Body of pancreas (tissue), 4 donors: Measurements from ENCODE around the gene MUC20.

Experiments
- CTCF ChIP-seq, 7 experiments: fragments of 450-650 bp in 4 of 7; fragments of 200-600 bp in 3 of 7; sonication (generic) in 3 of 7; IDR thresholded peaks; one replicate each; pipeline ENCODE4 v1.5.1; 2016 to 2019; ENCODE audit warnings: antibody characterized with exemption in 7 of 7
- POLR2A ChIP-seq, 3 donors: fragments of 450-650 bp; IDR thresholded peaks; one replicate each; pipeline ENCODE4 v1.6.1; 2016; ENCODE audit warnings: antibody characterized with exemption in 3 of 3, mild to moderate bottlenecking in 2 of 3

- TF ChIP-seq CTCF (IDR thresholded peaks at IDR 0.05) (no peak), POLR2A (IDR thresholded peaks at IDR 0.05) (no peak)
Observed at GRCh38 chr3:195760345-195761122, 39.8 kb downstream of the MUC20 start.
